Glutamatergic neuron (in vitro differentiated cells): ENCODE data around the gene CHRDL1. TPM values are rescaled to one million over a fixed set of nuclear protein-coding genes. Genes with fewer than 3 reads are reported as not detected.

ENCODE experiments used
- DNase-seq: peaks from one replicate; pipeline ENCODE4 v3.0.0; 2022
- H3K27ac Mint-ChIP-seq: one replicate; pipeline ENCODE4 v1.8.0; 2020; ENCODE audit warnings: mild to moderate bottlenecking, mixed read lengths, inconsistent platforms; ENCODE audit not compliant: unreplicated experiment
- H3K27me3 Mint-ChIP-seq: one replicate; pipeline ENCODE4 v1.8.0; 2020; ENCODE audit warnings: mild to moderate bottlenecking, moderate library complexity, mixed read lengths, inconsistent platforms; ENCODE audit not compliant: unreplicated experiment
- H3K36me3 Mint-ChIP-seq: one replicate; pipeline ENCODE4 v1.8.0; 2020; ENCODE audit warnings: mild to moderate bottlenecking, mixed read lengths, inconsistent platforms; ENCODE audit not compliant: unreplicated experiment
- H3K4me1 Mint-ChIP-seq: one replicate; pipeline ENCODE4 v1.8.0; 2020; ENCODE audit warnings: mild to moderate bottlenecking, low read depth, mixed read lengths, inconsistent platforms; ENCODE audit not compliant: unreplicated experiment
- H3K4me3 Mint-ChIP-seq: one replicate; pipeline ENCODE4 v1.8.0; 2020; ENCODE audit warnings: mild to moderate bottlenecking, mixed read lengths, inconsistent platforms; ENCODE audit not compliant: unreplicated experiment
- H3K9me3 Mint-ChIP-seq: one replicate; pipeline ENCODE4 v1.8.0; 2020; ENCODE audit warnings: mild to moderate bottlenecking, moderate library complexity, mixed read lengths, inconsistent platforms; ENCODE audit not compliant: unreplicated experiment
- CTCF ChIP-seq: fragments of 200-600 bp; sonication (generic); IDR thresholded peaks from one replicate; pipeline ENCODE4 v1.5.0; 2021; ENCODE audit not compliant: partially characterized antibody, unreplicated experiment
- total RNA-seq: library from RNA; stranded (reverse); fragmentation: NEBNext Ultra II Directional; extraction: Animal tissue kit (Norgen Biotek cat#: 25700); gene quantifications from one replicate; pipeline ENCODE4 v1.2.1, GENCODE V29; 2021; ENCODE audit not compliant: unreplicated experiment

CHRDL1 gene
- total RNA-seq, 1 donor from 2014 or later, result 38.2 TPM

DNA sequence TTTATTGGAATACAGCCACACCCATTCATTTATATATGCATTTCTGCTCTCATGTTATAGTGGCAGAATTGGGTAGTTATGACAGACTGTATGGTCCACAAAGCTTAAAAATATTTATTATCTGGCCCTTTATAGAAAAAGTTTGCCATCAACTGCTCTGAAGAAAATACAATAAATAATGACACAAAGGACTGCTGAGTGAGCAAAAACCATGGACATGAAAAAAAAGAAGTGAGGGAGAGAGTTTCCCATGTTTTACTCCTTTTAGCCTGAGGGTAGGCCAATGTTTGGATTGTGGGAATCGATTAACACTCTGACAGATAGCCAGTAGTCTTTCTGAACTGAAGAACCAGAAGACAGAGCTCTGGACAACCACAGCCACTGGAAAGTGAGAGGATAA lies 149.2 kb downstream of the CHRDL1 start:
- no peaks in the 10 kb centered on the region for H3K36me3 Mint-ChIP-seq

More for the DNA sequence above, 149.2 kb downstream of the CHRDL1 start:
- H3K9me3 Mint-ChIP-seq, result peaks cover 3% of the 10 kb centered on the region
- no peaks in the 10 kb centered on the region for H3K27me3 Mint-ChIP-seq
- TF ChIP-seq CTCF, result no peak
- no peaks in the 10 kb centered on the region for H3K4me1 Mint-ChIP-seq
- no peak for DNase-seq
- H3K4me3 Mint-ChIP-seq, result no peak overlapping the region
- H3K27ac Mint-ChIP-seq, result no peak overlapping the region
